Kidney glomerular epithelial cell (primary cell): ENCODE measurements around the gene WNT9B.

Experiments used
- DNase-seq: peaks from one replicate; lab custom pipeline; 2025; lab: John Stamatoyannopoulos, UW

The WNT9B gene

GRCh38 chr17:46881015-46881414 lies 29.6 kb downstream of the WNT9B start:
- no peak for DNase-seq

GRCh38 chr17:46882666-46883065 lies 31.3 kb downstream of the WNT9B start:
- DNase-seq = no peak

GRCh38 chr17:46883871-46884520 lies 32.6 kb downstream of the WNT9B start:
- DNase-seq = no peak

- DNase-seq = no peak
These were observed 33.2 kb downstream of the WNT9B start for GRCh38 chr17:46884552-46884951.

GRCh38 chr17:46885415-46886309 lies 34.3 kb downstream of the WNT9B start:
- DNase-seq = no peak

- no peak for DNase-seq
These were observed 34.9 kb downstream of the WNT9B start for GRCh38 chr17:46886310-46886663.

GRCh38 chr17:46887717-46888116 lies 36.3 kb downstream of the WNT9B start:
- no peak for DNase-seq

GRCh38 chr17:46888727-46889126 lies 37.3 kb downstream of the WNT9B start:
- no peak for DNase-seq

- DNase-seq = no peak
These were observed 38.1 kb downstream of the WNT9B start for GRCh38 chr17:46889519-46889918.

- no peak for DNase-seq
These were observed 38.7 kb downstream of the WNT9B start for GRCh38 chr17:46889992-46890564.

- DNase-seq = no peak
These were observed 39.3 kb downstream of the WNT9B start for GRCh38 chr17:46890638-46891037.

- no peak for DNase-seq
These were observed 40.9 kb downstream of the WNT9B start for GRCh38 chr17:46892192-46892703.

GRCh38 chr17:46894024-46894423 lies 42.6 kb downstream of the WNT9B start:
- no peak for DNase-seq

- no peak for DNase-seq
These were observed 43.2 kb downstream of the WNT9B start for GRCh38 chr17:46894476-46895151.

- no peak for DNase-seq
These were observed 43.8 kb downstream of the WNT9B start for GRCh38 chr17:46895171-46895570.

- DNase-seq = no peak
These were observed 45.6 kb downstream of the WNT9B start for GRCh38 chr17:46896991-46897390.

GRCh38 chr17:46898364-46898763 lies 47.0 kb downstream of the WNT9B start:
- DNase-seq = no peak

- DNase-seq = no peak
These were observed 47.5 kb downstream of the WNT9B start for GRCh38 chr17:46898860-46899259.

GRCh38 chr17:46901291-46901690 lies 49.9 kb downstream of the WNT9B start:
- no peak for DNase-seq

- DNase-seq = no peak
These were observed 52.6 kb downstream of the WNT9B start for GRCh38 chr17:46903762-46904672.

GRCh38 chr17:46908068-46908737 lies 56.8 kb downstream of the WNT9B start:
- DNase-seq = no peak
